Endothelial cell of umbilical vein (primary cell): Measurements from ENCODE around the gene ASTE1. TPM values are rescaled to one million over a fixed set of nuclear protein-coding genes. Genes with fewer than 3 reads are reported as not detected.
A peak's percentile ranks its signal among the peaks of the same experiment; 100 is the strongest.

ENCODE experiments used
- BruUV-seq: library from RNA; stranded (reverse); fragments of 400-500 nt; replicated peaks from 2 replicates; lab custom pipeline; 2021; lab: Mats Ljungman, UMichigan
- CTCF ChIA-PET: fragments of 300-600, 350-600 bp; sonication (Branson Sonifier 250); formaldehyde crosslinking; loops from one replicate; lab custom pipeline; 2021; ENCODE audit warnings: antibody characterized with exemption, inconsistent platforms; lab: Charles Lee
- POLR2A ChIA-PET: fragments of 300-600, 350-600 bp; sonication (Branson Sonifier 250); formaldehyde crosslinking; loops from one replicate; lab custom pipeline; 2021; ENCODE audit warnings: antibody characterized with exemption, inconsistent platforms; lab: Charles Lee
- DNase-seq: peaks from one replicate; pipeline ENCODE4 v3.0.0-alpha.2; 2011; ENCODE audit warnings: low read depth, low spot score
- FAIRE-seq: peaks from 2 replicates; lab custom pipeline; 2011; peaks lifted over from hg19 to GRCh38; lab: Jason Lieb, UNC
- H2AFZ ChIP-seq: 2 replicates; pipeline ENCODE4 v1.6.0; 2012; ENCODE audit warnings: low read depth, low read length, control low read depth, inconsistent platforms
- H3K27ac ChIP-seq: 2 replicates; pipeline ENCODE4 v1.5.1; 2011; ENCODE audit warnings: low read depth, mild to moderate bottlenecking, control low read depth, low read length, moderate library complexity; ENCODE audit not compliant: insufficient read depth
- H3K27me3 ChIP-seq, 2 experiments: 2 replicates each; pipeline versions ENCODE4 v1.6.0 to v1.6.1; 2011; ENCODE audit warnings: low read length in 2 of 2, mixed read lengths in 1 of 2; ENCODE audit not compliant: control insufficient read depth in 2 of 2, insufficient read depth in 2 of 2
- H3K36me3 ChIP-seq, 2 experiments: 2 replicates in 1 of 2; 3 replicates in 1 of 2; pipeline ENCODE4 v1.5.1; 2011; ENCODE audit warnings: low read length in 2 of 2, mild to moderate bottlenecking in 1 of 2, moderate library complexity in 1 of 2; ENCODE audit not compliant: control insufficient read depth in 2 of 2, insufficient read depth in 2 of 2; ENCODE audit errors: extremely low read depth in 1 of 2
- H3K4me1 ChIP-seq: 3 replicates; pipeline ENCODE4 v1.5.1; 2011; ENCODE audit warnings: mild to moderate bottlenecking, low read length; ENCODE audit not compliant: control insufficient read depth, insufficient read depth; ENCODE audit errors: extremely low read depth
- H3K4me2 ChIP-seq: 2 replicates; pipeline ENCODE4 v1.6.1; 2011; ENCODE audit warnings: low read length, control low read depth, mixed read lengths; ENCODE audit not compliant: insufficient read depth
- H3K4me3 ChIP-seq, 3 experiments: fragments of 200-600 bp in 1 of 3; sonication (generic), shearing (Covaris generic) in 1 of 3; replicated peaks in 1 of 3; 2 replicates each; pipeline ENCODE4 v1.5.1; 2011 to 2016; ENCODE audit warnings: control low read depth in 3 of 3, low read length in 3 of 3, mild to moderate bottlenecking in 2 of 3, inconsistent platforms in 1 of 3, low read depth in 1 of 3, moderate library complexity in 1 of 3; ENCODE audit not compliant: insufficient read depth in 1 of 3
- H3K79me2 ChIP-seq: 2 replicates; pipeline ENCODE4 v1.6.0; 2012; ENCODE audit warnings: low read length, inconsistent platforms; ENCODE audit not compliant: control insufficient read depth, insufficient read depth
- H3K9ac ChIP-seq: replicated peaks from 2 replicates; pipeline ENCODE3; 2011; ENCODE audit warnings: low read length, control low read depth; ENCODE audit not compliant: insufficient read depth; ENCODE audit errors: extremely low read depth
- H3K9me1 ChIP-seq: replicated peaks from 3 replicates; pipeline ENCODE4 v1.6.0; 2011; ENCODE audit warnings: mild to moderate bottlenecking, low read length; ENCODE audit not compliant: control insufficient read depth, insufficient read depth; ENCODE audit errors: extremely low read depth
- H3K9me3 ChIP-seq: replicated peaks from 2 replicates; pipeline ENCODE4 v1.5.1; 2012; ENCODE audit warnings: low read length, inconsistent platforms; ENCODE audit not compliant: control insufficient read depth, insufficient read depth
- H4K20me1 ChIP-seq: replicated peaks from 2 replicates; pipeline ENCODE3; 2011; ENCODE audit warnings: mild to moderate bottlenecking, low read length; ENCODE audit not compliant: control insufficient read depth, insufficient read depth; ENCODE audit errors: extremely low read depth
- CTCF ChIP-seq, 2 donors: IDR thresholded peaks; 1 replicate in 1 of 2; 2 replicates in 1 of 2; pipeline ENCODE4 v1.5.1; 2011; ENCODE audit warnings: low read length in 2 of 2, mild to moderate bottlenecking in 2 of 2, moderate library complexity in 2 of 2, control low read depth in 1 of 2, inconsistent platforms in 1 of 2, low read depth in 1 of 2; ENCODE audit not compliant: insufficient read depth in 1 of 2; ENCODE audit errors: extremely low read depth in 1 of 2
- EZH2 ChIP-seq: IDR thresholded peaks from 2 replicates; pipeline ENCODE4 v1.6.1; 2012; ENCODE audit warnings: borderline replicate concordance, low read depth, mild to moderate bottlenecking, moderate library complexity, low read length, inconsistent platforms; ENCODE audit not compliant: severe bottlenecking
- FOS ChIP-seq: IDR thresholded peaks from 2 replicates; pipeline ENCODE4 v1.6.1; 2011; ENCODE audit warnings: mild to moderate bottlenecking, low read length, moderate library complexity, borderline replicate concordance; ENCODE audit not compliant: insufficient read depth
- GATA2 ChIP-seq: IDR thresholded peaks from 2 replicates; pipeline ENCODE4 v1.7.0; 2011; ENCODE audit warnings: low read depth, mild to moderate bottlenecking, moderate library complexity, mixed read lengths, low read length; ENCODE audit not compliant: insufficient read length, insufficient read depth
- JUN ChIP-seq: IDR thresholded peaks from 2 replicates; pipeline ENCODE4 v1.6.1; 2011; ENCODE audit warnings: borderline replicate concordance, low read depth; ENCODE audit not compliant: insufficient read length, insufficient read depth
- MAX ChIP-seq: IDR thresholded peaks from 2 replicates; pipeline ENCODE4 v1.6.1; 2011; ENCODE audit not compliant: insufficient read depth, insufficient read length
- MYC ChIP-seq: IDR thresholded peaks from one replicate; pipeline ENCODE4 v1.6.1; 2011; ENCODE audit warnings: mild to moderate bottlenecking, low read depth, low read length
- POLR2A ChIP-seq: IDR thresholded peaks from 2 replicates; pipeline ENCODE4 v1.6.1; 2012; ENCODE audit warnings: low read depth, mild to moderate bottlenecking, control low read depth, low read length
- POLR2AphosphoS5 ChIP-seq: IDR thresholded peaks from 2 replicates; pipeline ENCODE4 v1.6.1; 2012; ENCODE audit warnings: low read depth, mild to moderate bottlenecking, control low read depth, low read length, moderate library complexity; ENCODE audit not compliant: insufficient read depth
- dilution Hi-C: fragments of 300-500 bp; cut with MboI; formaldehyde crosslinking; loops from one replicate; pipeline ENCODE4 v1.15.0; 2019; ENCODE audit warnings: low sequenced_read_pairs; ENCODE audit not compliant: extremely low pct_ligation_motif_present
- intact Hi-C: fragments of 100-400 bp; cut with micrococcal nuclease; formaldehyde crosslinking; loops from one replicate; pipeline ENCODE4 v1.10.0; 2022
- polyA plus RNA-seq, 4 experiments: library from polyadenylated mRNA; depleted of rRNA in 3 of 4; stranded (reverse) in 3 of 4; unstranded in 1 of 4; fragments of >200 nt; gene quantifications; 2 replicates each; pipeline versions ENCODE4 v1.2.1 to v1.2.3, GENCODE V29; 2011 to 2012; ENCODE audit warnings: missing spikeins in 1 of 4
- total RNA-seq: library from RNA; stranded (reverse); gene quantifications from 2 replicates; pipeline ENCODE4 v1.2.3, GENCODE V29; 2021

Gene ASTE1
- total and polyA plus RNA-seq, 2 donors (not counting 3 experiments of a cell fraction or from before 2014, with no cell fraction given), result 4.1 to 6.7 TPM

GRCh38 chr3:130963878-130964277, 62.7 kb downstream of the ASTE1 start:
- dilution Hi-C loops, result no loop called here
- Histone ChIP-seq H3K36me3 (peaks cover 2 to 11% of the 10 kb centered on the region in 2 experiments), H3K9me1 (no peaks in the 10 kb centered on the region), H2AFZ (no peak overlapping the region), H3K27me3 (no peaks in the 10 kb centered on the region), H3K4me2 (peak overlapping the region; percentile 17), H3K9me3 (no peaks in the 10 kb centered on the region), H3K9ac (no peak overlapping the region), H3K4me3 (no peak overlapping the region), H3K79me2 (no peaks in the 10 kb centered on the region), H4K20me1 (no peaks in the 10 kb centered on the region), H3K4me1 (peaks cover 21% of the 10 kb centered on the region), H3K27ac (peak overlapping the region; percentile 68)
- peak; percentile 56 for TF ChIP-seq FOS
- no peak for TF ChIP-seq EZH2
- no peak for TF ChIP-seq POLR2A
- no peak for TF ChIP-seq MYC
- TF ChIP-seq JUN, result peak; percentile 71
- no peak for TF ChIP-seq MAX
- TF ChIP-seq POLR2AphosphoS5, result no peak
- no peak for TF ChIP-seq GATA2
- no peak for TF ChIP-seq CTCF (IDR thresholded peaks at IDR 0.05; ENCODE audit: extremely low read depth in 1 of 2, insufficient read depth in 1 of 2, low read depth in 1 of 2, low read length in 2 of 2)
- peak; percentile 57 for DNase-seq
- intact Hi-C loops, result loop anchor here (2.0 kb wide), 1 partner anchor 69 kb away; the partner anchor contains the start of gene ATP2C1
- ChIA-PET CTCF (interaction anchor here (0.8 to 1.2 kb wide), 3 partner anchors 8 to 237 kb away, joined by 3 to 4 read pairs (median 3); no protein-coding TSS in a partner anchor), POLR2A (no interaction called here)
- no TSS peak for BruUV-seq
- no peak for FAIRE-seq

Other genes with a start within 250 kb of the ASTE1 start
- gene ATP2C1, start 132.7 kb downstream of the ASTE1 start, total RNA-seq, result 73.3 and 79.5 TPM in 2 replicates
- gene ATP2C1, start 132.7 kb downstream of the ASTE1 start, polyA plus RNA-seq, result 36.9 and 50.1 TPM in 2 replicates
- 3.1 and 4.3 TPM in 2 replicates for gene NEK11, start 52 bp upstream of the ASTE1 start, total RNA-seq
- 0.92 and 1.7 TPM in 2 replicates for gene NEK11, start 52 bp upstream of the ASTE1 start, polyA plus RNA-seq